Stimulated activated CD8-positive, alpha-beta memory T cell treated with anti-CD3 and anti-CD28 coated beads, Interleukin-7, amount 100 ng/mL, for 24 hours (primary cell): ENCODE data around the gene CDH1.

Source experiments
- DNase-seq: peaks from one replicate; pipeline ENCODE4 v3.0.0-alpha.2; 2020; ENCODE audit warnings: low read depth

Gene CDH1

DNA sequence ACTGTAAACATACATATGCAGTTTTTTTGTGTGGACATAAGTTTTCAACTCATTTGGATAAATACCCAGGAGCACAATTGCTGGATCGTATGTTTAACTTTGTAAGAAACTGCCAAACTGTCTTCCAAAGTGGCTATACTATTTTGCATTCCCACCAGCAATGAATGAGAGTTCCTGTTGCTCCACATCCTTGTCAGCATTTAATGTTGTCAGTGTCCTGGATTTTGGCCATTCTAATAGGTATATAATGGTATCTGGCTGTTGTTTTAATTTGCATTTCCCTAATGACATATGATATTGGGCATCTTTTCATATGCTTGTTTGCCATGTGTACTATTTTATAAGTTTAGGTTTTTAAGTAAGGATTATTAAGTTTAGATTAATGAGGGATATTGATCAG, 120.4 kb downstream of the CDH1 start:
- no peak for DNase-seq

DNA sequence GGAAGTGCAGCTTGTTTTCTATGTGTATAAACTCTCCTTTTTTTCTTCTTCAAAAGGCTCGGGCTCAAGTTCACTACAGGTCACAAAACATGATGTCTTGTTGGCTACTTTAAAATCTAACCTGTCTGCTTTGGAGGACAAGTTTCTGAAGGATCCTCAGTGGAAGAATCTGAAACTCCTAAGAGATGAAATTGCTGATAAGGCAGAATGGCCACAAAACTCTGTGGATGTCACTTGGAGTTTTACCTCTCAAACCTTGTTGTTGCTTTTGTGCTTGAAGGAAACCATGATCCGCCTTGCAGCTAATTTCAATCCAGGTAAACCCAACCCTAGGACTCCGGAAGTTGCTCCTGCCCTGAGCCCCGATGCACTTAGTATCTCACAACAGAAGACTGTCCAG, 122.7 kb downstream of the CDH1 start:
- DNase-seq: no peak

DNA sequence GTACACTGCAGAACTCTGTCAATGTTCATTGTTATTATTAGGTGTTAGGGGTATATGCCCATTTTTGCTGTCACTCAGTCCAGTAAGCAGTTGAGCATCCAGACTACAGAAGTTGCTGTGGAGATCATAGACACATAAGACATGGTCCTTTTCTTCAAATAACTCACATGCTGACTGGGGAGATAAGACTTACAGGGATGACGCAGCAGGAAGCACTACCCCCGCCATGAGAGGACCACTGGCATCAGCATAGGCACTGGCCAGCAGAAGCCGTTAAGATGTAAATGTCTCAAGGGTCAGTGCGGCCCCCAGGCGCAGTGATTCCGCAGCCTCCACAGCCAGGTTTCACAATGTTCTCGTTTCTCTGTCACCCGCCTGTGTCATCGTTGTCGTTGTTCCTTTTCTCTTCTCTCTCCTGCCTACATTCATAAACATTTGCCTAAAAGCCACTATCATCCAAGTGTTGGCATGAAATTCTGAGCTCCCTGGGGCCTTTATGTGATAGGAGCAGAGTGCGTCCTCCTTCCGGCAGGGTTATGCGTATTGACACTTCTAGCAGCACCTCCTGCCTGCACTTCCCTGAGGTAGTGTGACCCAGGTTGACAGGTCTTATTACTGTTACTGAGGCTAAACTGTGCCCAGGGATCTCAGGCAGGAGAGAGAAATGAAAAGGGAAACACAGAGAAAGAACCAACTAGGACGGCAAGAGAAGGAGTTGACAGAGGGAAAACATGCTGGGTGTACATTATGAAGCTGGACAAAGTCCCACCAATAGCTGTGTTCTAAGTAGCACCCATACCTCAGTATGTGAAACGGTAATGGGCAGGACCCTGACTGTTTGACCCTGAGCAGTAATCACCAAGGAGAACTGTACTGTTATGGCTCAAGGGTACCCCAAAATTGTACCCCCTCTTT, 124.1 kb downstream of the CDH1 start:
- DNase-seq: no peak

DNA sequence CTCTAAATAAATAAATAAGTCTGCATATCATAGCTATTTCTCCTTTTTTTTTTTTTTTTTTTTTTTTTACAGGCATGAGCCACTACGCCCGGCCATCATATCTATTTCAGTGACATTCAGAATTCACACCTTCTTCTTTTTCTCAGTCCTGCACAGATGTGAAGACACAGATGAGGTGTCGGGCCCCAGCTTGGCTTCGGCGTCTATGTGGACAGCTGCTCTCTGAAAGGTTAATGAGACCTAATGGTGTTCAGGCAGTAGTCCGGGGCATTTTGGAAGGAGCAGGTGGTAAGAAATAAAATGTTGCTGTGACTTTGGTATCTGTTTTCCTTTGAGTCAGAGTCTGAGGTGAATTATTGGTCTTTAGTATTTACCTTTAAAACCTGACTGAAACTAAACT, 129.8 kb downstream of the CDH1 start:
- no peak for DNase-seq

DNA sequence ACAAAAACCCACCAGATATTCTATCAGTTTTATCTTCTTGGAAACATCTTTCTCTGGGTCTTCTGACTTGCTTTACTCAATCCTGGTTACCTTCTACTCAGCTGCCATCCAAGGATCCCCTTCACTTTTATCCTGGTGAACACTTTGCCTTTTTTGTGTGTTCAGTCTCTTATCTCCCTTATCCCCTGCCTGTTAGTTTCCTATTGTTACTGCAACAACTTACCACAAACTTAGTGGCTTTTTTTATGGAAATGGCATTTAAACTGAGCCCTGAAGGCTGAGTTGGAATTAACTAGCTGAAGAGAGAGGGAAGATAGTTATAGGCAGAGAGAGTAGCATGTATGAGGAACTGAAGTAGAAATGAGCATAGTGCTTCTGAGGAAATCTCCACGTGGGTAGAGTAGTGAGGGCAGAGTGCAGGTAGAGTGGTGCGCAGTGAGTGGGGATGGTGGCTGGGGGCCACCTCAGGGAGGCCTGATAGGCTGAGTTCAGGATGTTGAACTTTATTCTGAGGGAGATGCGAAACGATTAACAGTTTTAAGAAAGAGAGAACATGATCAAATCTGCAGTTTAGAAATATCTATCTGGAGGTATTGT, 132.5 kb downstream of the CDH1 start:
- no peak for DNase-seq

DNA sequence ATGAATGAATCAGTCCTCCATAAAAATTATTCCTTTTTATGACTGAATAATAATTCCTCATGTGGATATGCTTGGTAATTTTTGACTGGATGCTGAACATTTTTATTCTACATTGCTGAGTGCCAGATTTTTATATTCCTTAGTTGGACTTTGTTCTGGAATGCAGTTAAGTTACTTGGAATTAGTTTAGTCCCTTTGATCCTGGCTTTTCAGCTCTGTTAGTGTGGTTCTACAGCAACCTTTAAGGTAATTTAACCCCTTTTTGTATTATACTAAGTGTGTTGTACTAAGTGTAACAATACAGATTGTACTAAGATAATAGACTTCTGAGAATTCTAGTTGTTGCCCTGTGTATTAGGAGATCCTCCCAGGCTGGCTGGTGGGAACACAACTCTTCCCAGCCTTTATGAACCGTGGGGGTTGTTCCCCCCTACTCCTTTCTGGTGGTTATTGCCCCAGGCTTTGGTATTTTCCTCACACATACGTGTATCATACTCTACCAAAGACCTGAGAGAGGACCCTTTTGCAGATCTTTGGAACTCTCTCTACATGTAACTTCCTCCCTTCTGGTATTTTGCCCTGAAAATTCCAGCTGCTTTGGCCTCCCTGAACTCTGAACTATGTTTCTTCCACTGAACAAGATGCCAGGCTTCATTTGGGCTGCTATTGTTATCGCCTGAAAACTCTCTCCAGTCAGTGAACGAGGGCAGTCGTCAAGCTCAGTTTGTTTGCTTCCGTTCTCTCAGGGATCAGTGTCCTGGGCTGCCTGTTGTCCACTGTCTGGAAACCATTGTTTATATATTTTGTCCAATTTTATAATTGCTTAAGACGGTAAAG, 136.8 kb downstream of the CDH1 start:
- DNase-seq: no peak

DNA sequence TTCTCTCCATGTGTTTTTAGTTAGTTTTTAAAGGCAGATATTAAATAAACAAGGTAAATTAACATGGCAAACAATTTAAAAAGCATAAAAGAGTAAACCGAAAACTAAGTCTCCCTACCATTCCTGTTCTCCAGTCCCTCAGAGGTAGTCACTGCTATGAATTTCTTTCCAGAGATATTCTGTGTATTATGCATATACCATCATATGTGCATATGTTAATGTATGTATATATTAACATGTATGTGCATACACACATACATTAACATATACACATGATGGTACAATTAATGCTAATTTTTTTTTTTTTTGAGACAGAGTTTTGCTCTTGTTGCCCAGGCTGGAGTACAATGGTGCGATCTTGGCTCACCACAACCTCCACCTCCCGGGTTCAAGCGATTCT, 138.8 kb downstream of the CDH1 start:
- no peak for DNase-seq

DNA sequence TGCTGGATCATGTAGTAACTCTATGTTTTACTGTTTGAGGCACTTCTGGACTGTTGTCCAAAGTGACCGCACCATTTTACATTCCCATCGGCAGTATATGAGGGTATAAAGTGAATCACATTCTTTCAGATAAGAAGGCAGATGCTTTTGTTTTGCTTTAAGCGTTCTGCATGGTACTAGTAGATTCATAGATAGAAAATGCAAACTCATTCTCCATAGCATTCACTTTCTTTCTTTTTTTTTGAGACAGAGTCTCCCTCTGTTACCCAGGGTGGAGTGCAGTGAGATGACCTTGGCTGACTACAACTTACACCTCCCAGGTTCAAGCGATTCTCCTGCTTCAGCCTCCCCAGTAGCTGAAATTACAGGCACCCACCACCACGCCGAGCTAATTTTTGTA, 146.6 kb downstream of the CDH1 start:
- DNase-seq: no peak

DNA sequence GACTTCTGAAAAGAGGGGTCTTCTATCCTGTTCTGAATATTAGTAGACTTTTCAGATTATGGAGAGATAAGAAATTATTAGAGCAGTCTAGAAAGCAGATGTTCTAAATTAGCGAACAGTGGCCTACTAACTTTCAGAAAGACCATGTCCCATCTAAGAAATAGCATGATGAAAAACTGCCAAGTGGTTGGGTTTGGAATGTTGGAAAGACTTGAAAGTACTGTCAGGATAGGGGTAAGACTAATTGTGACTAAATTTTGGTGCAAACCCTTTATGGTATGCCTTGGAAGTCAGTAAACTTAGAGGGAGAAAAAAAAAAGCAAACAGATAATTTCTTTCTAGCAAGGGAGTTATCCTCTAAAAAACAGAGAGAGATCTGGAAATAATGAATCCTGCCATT, 147.3 kb downstream of the CDH1 start:
- no peak for DNase-seq
